ENCODE results near the gene CACNB4. TPM values are rescaled to one million over a fixed set of nuclear protein-coding genes. Genes with fewer than 3 reads are reported as not detected.

CACNB4 gene
- total and polyA plus RNA-seq, 2 of the 4 experiments (the other 2 are of a cell fraction) = 0.12 to 0.36 TPM

GRCh38 chr2:151972241-151973012 is 126.4 kb downstream of the CACNB4 start:
- Histone ChIP-seq H3K27me3 (ENCODE audit: control insufficient read depth, insufficient read depth, low read length) (no peaks in the 10 kb centered on the region; the same call in none of the 2 replicates), H3K9me3 (ENCODE audit: control insufficient read depth, insufficient read depth, low read length) (no peaks in the 10 kb centered on the region), H4K91ac (ENCODE audit: insufficient read depth, low read depth, low read length) (no peak overlapping the region), H3K79me1 (ENCODE audit: low read depth in 1 of 2, low read length in 2 of 2) (no peaks in the 10 kb centered on the region), H3K4me1 (ENCODE audit: control insufficient read depth, insufficient read depth, low read length) (no peaks in the 10 kb centered on the region), H4K5ac (ENCODE audit: low read depth, low read length) (no peak overlapping the region), H3K18ac (ENCODE audit: low read depth, low read length) (no peak overlapping the region), H2AFZ (replicated peaks; ENCODE audit: low read length, poor library complexity) (no peak overlapping the region), H4K8ac (ENCODE audit: low read depth in 2 of 2, low read length in 2 of 2) (no peak overlapping the region), H3K9me1 (ENCODE audit: insufficient read depth, low read length) (no peaks in the 10 kb centered on the region), H3K4ac (ENCODE audit: low read depth, low read length) (no peak overlapping the region), H3K4me2 (ENCODE audit: low read depth, low read length) (no peak overlapping the region), H2BK20ac (ENCODE audit: low read depth, low read length) (no peak overlapping the region), H3K27ac (ENCODE audit: insufficient read depth, low read length) (no peak overlapping the region), H2AK5ac (ENCODE audit: low read depth, low read length) (no peak overlapping the region), H2BK15ac (ENCODE audit: low read depth, low read length) (no peak overlapping the region), H4K20me1 (ENCODE audit: insufficient read depth, low read length) (no peaks in the 10 kb centered on the region), H3K9ac (ENCODE audit: low read depth, low read length) (no peak overlapping the region), H3K36me3 (ENCODE audit: control insufficient read depth, insufficient read depth, low read length) (no peaks in the 10 kb centered on the region), H3K56ac (ENCODE audit: extremely low read depth, insufficient read depth, low read length) (no peak overlapping the region), H3K14ac (replicated peaks; ENCODE audit: low read depth, low read length) (no peak overlapping the region), H3K23ac (ENCODE audit: low read depth, low read length) (no peak overlapping the region), H3K4me3 (ENCODE audit: insufficient read depth, low read depth, low read length) (no peak overlapping the region), H2BK120ac (ENCODE audit: low read depth, low read length) (no peak overlapping the region), H2BK5ac (ENCODE audit: low read depth, low read length, poor library complexity, severe bottlenecking) (no peak overlapping the region), H2AK9ac (replicated peaks; ENCODE audit: low read depth, low read length, poor library complexity) (no peak overlapping the region)
- DNase-seq = no peak
- intact Hi-C loops (cut with micrococcal nuclease) = no loop called here
- TF ChIP-seq CTCF (conservative IDR thresholded peaks at IDR 0.05; ENCODE audit: low read depth, low read length) (no peak), RFX5 (IDR thresholded peaks at IDR 0.05; ENCODE audit: low read depth, low read length) (no peak), POLR2A (IDR thresholded peaks at IDR 0.05; ENCODE audit: low read depth, low read length) (no peak), USF2 (IDR thresholded peaks at IDR 0.05; ENCODE audit: low read depth, low read length) (no peak), ELK1 (IDR thresholded peaks at IDR 0.05; ENCODE audit: borderline replicate concordance, low read depth, low read length) (no peak), CEBPB (IDR thresholded peaks at IDR 0.05; ENCODE audit: low read depth, low read length) (no peak), SMC3 (IDR thresholded peaks at IDR 0.05; ENCODE audit: low read depth, low read length) (no peak), CHD1 (IDR thresholded peaks at IDR 0.05; ENCODE audit: low read depth, low read length) (no peak), RAD21 (IDR thresholded peaks at IDR 0.05; ENCODE audit: low read length) (no peak), BHLHE40 (IDR thresholded peaks at IDR 0.05; ENCODE audit: low read depth, low read length) (no peak)
- ATAC-seq (ENCODE audit: low read depth) = no peak
- CTCF ChIA-PET = no interaction called here
- dilution Hi-C loops (cut with HindIII; ENCODE audit: low sequenced_read_pairs, unreplicated experiment) = no loop called here
- no CpG with 5 or more reads among the region's 8 CpGs for WGBS, 2 experiments (ENCODE audit: extremely low coverage in 2 of 2, insufficient read length in 1 of 2)
- in situ Hi-C loops (cut with MboI; ENCODE audit: low sequenced_read_pairs) = no loop called here
- POLR2A ChIA-PET (ENCODE audit: unreplicated experiment) = no interaction called here
- BruUV-seq (replicated peaks) = no TSS peak
